NCI-H1092 treated with DMSO at 0.1 percent for 48 hours (cell line): Measurements from ENCODE around the gene SLC4A1.

Experiments used
- DNase-seq: peaks from one replicate; lab custom pipeline; 2025; lab: John Stamatoyannopoulos, UW

The SLC4A1 gene

GRCh38 chr17:44283344-44284023 is 15.5 kb upstream of the SLC4A1 start:
- no peak for DNase-seq

GRCh38 chr17:44282264-44282663 is 14.3 kb upstream of the SLC4A1 start:
- no peak for DNase-seq

DNA sequence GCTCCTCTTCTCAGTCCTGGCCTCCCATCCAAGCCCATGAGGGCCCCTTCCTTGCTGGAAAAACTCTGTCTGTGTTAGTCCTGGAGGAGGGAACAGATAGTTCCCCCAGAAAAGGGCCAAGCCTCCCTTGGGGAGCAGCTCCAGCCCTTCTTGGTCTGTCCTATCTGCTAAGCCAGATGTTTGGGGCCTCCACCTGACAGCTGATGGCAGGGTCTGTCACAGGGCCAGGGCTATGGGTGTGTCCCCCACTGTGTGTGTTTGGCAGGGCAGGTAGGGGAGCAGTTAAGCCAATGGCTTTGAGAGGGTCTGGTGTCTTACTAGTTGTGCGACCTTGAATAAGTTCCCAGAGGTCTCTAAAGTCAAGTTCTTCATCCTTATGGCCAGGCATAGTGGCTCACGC is 13.6 kb upstream of the SLC4A1 start:
- no peak for DNase-seq

DNA sequence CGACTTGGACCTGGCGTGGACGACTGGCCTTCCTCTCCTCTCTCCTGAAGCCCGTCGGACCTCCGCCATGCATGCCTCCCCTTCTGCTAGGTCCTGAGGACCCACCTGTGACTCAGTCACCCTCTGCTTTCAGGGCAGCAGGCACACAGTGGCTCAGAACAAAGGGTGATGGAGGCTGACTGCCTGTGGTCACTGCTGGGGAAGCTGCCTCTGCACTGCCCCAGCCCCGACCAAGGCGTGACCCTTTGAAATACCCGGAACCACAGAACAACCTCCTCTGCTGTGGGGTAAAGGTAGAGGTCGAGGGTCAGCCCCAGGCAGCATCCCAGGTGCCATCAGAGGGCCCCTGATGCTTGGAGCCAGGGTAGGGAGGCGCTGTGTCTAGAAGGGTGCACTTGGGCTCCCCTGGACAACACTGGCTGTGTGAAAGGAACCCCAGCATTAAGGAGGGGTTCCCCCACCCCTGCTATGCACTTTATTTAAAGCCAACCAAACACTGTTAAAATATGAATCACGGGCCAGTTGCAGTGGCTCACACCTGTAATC is 12.5 kb upstream of the SLC4A1 start:
- DNase-seq = no peak

GRCh38 chr17:44279666-44280391 is 11.9 kb upstream of the SLC4A1 start:
- DNase-seq = no peak

- DNase-seq = no peak
Measured at GRCh38 chr17:44279346-44279665, 11.4 kb upstream of the SLC4A1 start.

DNA sequence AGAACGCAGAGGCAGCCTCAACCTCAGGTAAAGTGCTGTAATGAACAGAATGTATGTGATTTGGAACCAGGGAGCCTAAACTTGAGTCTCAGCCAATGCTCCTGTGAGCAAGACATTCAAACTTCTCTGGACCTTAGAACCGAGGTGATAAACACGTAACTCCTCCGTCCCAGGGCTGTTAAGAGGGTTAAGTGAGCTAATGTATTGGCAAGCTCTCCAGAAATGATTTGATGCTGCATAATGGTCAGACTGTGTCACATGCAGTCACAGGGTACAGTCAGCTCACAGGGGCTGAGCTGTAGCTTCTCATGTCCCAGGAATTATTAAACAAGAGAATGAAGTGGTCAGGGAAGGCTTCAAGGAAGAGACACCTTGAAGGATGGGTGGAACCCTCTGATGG is 10.0 kb upstream of the SLC4A1 start:
- DNase-seq = no peak

DNA sequence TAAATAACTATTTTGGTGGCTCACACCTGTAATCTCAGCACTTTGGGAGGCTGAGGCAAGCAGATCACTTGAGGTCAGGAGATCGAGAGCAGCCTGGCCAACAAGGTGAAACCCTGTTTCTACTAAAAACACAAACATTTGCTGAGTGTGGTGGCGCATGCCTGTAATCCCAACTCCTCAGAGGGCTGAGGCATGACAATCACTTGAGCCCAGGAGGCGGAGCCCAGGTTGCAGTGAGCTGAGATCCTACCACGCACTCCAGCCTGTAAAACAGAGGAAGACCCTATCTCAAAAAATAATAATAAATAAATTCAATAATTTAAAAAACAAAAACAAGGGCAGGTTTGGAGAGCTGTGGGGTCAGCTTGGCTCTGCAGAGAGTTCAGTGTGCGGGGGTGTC is 5.7 kb upstream of the SLC4A1 start:
- no peak for DNase-seq

GRCh38 chr17:44272954-44273353 is 5.0 kb upstream of the SLC4A1 start:
- no peak for DNase-seq

DNA sequence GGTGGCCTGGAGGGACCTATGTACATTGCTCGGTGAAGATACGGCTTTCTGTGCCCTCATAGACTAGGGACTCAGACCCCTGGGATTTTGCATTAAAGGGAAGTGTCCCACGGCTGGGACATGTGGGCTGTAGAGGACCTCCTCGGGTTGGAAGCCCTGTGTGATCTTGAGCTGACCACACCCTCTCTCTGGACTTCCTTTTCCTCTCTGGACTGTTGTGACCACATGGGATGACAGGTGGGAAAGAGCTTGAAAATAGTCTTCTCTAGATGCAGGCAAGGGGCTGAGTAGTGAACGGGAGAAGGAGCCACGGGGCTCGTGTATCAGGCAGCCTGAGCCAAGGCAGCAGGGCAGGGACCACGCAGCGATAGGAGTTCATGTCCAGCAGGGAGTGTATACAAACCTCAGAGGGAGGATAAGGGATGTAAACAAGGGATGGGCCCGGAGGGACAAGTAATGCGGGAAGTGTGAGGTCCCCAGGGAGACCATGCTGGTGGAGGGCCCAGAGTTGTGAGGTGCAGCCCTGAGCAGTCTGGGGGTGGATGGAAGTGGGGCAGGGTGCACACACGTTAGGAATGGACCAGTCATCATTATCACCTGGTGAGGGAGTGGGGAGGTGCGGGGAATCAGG is 4.5 kb upstream of the SLC4A1 start:
- no peak for DNase-seq

- DNase-seq = no peak
Measured at GRCh38 chr17:44269535-44270240, 1.8 kb upstream of the SLC4A1 start.

- no peak for DNase-seq
Measured at GRCh38 chr17:44268709-44269534, 987 bp upstream of the SLC4A1 start.

DNA sequence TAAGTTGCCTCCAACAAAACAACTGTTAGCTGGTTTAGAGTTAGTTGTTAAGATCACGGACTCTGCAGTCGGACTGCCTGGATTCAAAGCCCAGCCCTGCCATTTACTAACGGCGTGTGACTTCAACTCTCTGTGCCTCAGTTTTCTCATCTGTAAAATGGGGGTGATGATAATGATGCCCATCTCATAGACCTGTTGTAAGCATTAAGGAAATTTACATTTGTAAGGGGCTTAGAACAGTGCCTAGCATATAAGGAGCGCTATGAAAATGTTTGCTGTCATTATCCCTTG is 825 bp downstream of the SLC4A1 start:
- no peak for DNase-seq

DNA sequence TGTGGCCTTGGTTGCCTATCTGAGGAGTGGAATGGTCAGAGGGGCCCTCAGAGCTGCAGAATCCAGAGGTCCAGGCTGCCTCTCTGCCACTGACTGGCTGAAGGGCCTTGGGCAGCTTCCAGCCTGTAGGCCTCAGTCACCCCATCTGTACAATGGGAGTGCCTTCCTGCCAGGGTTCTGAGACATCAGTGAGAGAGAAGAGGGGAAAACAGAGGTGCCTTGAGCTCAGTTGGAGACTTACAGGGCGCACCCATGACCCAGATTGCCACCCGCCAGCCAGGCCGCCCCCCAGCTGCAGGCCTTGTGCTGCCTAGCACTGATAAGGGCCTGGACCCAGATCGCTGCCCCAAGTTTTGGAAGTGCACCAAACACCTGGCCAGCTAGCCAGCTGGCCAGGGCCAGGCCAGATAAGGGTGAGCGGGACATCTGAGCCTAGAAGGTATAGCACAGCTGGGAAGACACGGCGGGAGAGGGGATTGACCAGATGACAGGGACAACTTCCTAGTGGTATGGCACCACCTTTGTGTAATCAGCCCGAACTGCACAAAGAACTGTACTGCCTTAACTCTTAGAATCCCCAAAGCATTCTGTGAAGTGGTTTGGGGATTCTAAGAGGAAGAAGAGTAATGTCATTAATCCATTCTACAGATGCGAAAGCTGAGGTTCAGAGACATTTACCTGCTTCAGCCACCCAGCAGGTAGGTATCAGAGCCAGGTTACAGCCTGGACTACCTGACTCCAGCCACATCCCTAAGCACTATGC is 1.4 kb downstream of the SLC4A1 start:
- DNase-seq = no peak

DNA sequence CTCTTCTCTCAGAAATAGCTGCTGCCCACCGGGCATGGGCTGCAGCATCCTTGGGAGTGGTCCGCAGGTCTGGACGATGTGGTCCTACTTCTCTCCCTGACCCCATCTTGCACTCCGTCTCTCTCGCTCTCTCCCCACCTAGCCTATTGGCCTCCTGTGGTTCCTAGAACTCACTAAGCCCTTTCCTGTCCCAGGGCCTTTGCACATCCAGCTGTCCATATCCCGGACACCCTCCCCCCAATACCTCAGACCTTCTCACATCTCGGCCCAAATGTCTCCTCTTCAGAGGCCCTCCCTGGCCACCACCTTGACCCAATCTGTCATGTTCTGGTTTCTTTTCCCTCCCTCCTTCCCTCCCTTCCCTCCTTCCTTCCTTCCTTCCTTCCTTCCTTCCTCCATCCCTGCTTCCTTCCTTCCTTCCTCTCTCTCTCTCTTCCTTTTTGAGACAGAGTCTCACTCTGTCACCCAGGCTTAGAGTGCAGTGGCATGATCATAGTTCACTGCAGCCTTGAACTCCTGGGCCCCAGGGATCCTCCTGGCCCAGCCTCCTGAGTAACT is 4.5 kb downstream of the SLC4A1 start:
- no peak for DNase-seq

- no peak for DNase-seq
Measured at GRCh38 chr17:44262654-44263225, 5.2 kb downstream of the SLC4A1 start.

DNA sequence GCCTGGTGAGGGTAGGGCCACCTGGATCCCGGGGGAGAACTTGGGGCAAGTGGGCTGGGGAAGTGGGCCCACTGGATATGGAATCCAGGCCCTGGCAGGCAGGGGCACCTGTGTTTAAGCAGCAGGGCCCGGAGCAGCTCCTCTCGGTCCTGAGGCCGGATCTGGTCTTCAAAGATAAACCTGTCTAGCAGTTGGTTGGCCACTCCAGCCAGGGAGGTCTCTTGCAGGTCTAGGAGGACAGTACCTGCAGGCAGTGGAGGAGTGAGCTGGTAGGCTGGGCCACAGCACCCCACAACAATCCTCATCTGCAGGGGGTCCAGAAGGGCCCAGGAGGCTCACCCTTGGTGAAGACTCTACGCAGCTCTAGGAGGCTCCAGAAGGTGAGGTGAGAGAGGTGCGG is 7.6 kb downstream of the SLC4A1 start:
- DNase-seq = no peak

DNA sequence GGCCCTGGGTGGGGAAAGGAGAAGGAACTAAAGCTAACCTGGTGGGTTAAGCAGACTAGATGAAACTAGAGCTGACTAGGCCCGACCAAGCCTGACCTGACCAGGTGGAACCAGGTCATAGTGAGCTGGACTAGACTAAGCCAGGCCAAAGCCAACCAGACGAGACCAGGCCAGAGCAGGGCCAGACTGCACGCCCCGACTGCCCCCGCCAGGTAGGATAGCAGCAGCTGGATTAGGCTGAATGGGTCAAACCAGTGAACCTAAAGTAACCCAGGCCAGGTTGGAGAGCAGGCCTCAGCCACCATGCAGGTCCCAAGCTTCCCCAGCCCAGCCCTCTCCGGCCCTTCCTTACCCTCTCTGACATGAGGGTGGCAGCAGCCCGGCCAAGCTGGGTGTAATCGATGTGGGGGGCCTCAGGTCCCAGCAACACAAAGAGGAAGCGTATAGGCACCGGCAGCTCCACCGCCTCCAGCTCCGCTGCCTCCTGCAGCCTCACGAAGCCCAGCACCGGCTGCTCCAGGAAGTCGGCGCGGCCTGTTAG is 9.1 kb downstream of the SLC4A1 start:
- DNase-seq = no peak

GRCh38 chr17:44257815-44258760 is 9.8 kb downstream of the SLC4A1 start:
- DNase-seq = no peak
